HG02610 (cell line): ENCODE measurements around the gene MDK.

ENCODE experiments used
- ATAC-seq: cut with Tn5 transposase; IDR thresholded peaks from one replicate; pipeline ENCODE4 v1.9.1; 2021; ENCODE audit warnings: mild to moderate bottlenecking, moderate library complexity; ENCODE audit not compliant: unreplicated experiment

MDK gene

DNA sequence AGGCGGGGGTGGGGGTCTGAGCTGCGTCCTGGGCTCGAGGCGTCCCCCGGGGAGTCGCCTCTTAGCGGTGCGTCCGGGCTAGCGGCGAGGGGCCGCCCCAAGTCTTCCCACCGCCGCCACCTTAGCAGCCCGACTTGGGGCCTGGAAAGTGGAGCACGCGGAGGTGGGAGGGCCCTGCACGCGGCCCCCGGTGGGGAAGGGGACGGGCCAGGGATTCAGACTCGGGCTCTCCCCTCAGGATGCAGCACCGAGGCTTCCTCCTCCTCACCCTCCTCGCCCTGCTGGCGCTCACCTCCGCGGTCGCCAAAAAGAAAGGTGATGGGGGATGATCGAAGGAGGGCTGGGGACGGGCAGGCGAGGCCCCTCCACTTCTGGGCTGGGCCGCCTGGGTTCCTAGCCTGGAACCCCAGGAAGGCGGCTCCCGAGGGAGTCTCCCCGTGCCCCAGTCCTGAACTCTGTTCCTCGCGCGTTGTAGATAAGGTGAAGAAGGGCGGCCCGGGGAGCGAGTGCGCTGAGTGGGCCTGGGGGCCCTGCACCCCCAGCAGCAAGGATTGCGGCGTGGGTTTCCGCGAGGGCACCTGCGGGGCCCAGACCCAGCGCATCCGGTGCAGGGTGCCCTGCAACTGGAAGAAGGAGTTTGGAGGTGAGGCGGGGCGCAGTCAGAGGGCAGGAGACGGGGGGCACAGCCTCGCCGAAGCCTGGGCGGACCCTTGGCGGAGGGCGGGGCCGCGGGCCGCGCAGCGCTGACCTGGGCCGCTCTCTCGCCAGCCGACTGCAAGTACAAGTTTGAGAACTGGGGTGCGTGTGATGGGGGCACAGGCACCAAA, 563 bp downstream of the MDK start:
- ATAC-seq = no peak

DNA sequence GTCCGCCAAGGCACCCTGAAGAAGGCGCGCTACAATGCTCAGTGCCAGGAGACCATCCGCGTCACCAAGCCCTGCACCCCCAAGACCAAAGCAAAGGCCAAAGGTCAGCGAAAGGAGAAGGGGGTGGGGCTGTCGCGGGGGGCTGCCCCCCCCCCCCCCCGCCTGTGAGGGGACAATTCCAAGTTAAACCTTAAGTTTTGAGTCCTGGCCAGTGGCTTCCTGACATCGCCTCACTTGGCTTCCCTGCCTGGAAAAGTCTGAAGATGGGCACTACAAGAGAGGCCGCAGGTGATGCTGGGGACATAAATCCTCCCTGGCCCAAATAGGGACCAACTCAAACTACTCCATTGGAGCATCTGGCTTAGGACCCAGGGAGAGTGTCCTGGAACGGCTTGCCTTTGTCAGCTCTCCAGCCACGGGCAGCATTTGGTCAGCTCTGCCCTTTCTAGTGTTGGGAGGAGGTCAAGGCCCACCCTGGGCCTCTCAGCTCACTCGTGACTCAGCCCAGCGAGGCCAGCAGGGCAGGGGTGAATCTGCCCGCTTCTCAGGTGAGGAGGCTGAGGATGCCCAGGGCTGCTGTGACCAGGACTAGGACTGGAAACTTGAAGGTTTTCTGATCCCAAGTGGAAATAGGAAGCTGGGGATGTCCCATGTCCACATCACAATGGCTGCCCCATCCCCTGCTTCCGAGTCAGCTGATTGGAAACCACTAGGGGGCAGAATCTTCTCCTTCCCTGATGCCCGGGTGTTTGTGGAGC, 1.4 kb downstream of the MDK start:
- no peak for ATAC-seq

DNA sequence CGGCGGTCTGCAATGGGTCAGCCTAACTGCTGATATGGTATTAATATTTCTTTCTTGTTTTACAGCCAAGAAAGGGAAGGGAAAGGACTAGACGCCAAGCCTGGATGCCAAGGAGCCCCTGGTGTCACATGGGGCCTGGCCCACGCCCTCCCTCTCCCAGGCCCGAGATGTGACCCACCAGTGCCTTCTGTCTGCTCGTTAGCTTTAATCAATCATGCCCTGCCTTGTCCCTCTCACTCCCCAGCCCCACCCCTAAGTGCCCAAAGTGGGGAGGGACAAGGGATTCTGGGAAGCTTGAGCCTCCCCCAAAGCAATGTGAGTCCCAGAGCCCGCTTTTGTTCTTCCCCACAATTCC, 1.9 kb downstream of the MDK start:
- no peak for ATAC-seq

DNA sequence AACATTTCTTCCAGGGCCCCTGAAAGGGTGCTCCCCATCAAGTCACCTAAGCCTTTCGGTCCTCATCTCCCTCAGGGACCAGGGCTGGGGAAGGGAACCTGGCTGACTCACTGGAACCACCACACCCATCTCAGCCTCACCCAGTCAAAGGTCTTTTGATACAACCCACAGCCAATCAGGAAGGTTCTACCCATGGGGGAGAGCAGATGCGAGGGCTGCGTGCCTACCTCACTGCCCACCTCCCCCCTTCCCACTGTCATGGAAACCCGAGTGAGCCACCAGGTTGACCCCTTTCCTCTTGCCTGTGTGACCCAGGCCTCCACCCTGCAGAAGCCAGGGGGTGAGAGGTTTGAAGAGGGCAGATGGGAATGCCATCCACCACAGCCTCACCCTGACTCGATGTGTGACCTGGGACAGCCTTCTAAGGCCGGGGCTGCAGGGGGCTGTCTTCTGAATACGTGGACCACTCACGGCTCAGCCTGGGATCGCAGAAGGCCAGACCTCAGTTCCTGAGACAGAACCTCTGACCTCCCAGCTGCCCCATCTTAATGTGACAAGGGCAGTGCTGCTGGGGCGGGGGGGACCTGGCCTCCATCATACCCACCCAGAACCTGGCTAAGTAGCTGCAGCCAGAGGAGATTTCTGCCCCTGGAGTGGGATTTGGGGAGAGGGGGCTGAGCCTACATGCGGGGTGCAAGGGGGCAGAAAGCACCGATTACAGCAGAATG, 2.7 kb downstream of the MDK start:
- no peak for ATAC-seq

DNA sequence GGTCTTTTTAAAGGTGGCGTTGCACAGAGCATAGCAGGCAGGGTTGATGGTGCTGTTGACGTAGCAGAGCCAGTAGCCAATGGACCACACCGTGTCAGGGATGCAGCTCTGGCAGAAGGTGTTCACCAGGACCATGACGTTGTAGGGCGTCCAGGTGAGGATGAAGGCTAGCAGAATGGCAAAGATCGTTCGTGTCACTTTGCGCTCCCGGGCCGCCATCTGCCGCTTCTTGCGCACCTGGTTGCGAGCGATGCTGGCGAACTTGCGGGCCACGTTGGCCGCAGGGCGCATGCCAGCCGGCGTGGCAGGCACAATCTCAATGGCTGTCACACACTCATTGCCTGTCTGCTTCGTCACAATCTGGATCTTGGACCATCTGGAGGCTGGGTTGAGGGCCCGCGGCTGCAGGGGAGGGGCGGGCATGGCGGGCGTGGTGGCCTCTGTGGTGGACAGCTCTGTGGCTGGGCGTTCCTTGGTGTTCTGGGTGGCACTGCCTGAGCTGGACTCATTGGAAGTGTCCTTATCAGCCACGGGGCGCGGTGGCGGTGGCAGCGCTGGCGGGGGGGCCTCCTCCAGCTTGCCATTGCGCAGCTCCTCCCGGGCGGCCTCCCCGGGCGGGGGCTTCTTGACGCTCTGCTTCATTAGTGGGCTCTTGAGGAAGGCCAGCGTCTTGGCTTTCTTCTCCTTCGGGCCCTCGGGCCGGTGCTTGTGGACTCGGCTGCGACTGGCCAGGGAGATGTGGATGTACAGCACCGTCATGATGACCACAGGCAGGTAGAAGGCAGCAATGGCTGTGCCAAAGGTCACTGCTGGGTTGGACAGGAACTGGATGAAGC, 3.9 kb downstream of the MDK start:
- no peak for ATAC-seq

DNA sequence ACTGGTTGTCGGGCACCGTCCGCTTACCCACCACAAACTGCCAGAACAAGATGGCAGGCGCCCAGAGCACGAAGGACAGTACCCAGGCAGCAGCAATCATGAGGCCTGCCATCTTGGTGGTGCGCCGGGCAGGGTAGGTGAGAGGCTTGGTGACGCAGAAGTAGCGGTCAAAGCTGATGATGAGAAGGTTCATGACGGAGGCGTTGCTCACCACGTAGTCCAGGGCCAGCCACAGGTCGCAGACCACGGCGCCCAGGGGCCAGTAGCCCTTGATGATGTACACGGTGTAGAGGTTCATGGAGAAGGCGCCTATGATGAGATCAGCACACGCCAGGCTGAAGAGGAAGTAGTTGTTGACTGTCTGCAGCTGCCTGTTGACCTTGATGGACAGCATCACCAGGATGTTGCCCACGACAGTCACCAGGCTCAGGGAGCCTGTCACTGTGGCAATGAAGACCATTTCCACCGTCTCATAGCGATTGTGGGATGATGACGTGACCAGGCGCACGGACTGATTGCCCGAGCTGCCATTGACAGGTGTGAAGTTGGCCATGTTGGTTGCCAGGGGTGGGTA, 4.6 kb downstream of the MDK start:
- ATAC-seq = no peak

DNA sequence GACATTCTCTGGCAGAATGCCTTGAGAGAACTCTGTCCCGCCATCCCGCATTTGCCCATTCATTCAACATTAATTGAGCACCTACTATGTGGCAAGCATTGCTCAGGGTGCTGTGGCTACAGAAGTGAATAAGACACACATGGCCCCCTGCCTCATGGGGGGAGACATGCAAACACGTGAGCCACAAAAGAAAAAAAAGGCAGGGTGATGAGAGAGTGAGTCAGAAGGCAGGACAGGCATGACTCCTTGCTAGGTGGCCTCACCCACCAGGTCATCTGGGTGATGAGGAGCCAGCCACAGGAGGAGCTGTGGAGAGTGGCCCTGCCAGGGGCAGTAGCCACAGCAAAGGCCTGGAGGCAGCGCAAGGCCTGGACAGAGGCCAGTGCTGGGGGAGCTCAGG, 5.2 kb downstream of the MDK start:
- no peak for ATAC-seq

DNA sequence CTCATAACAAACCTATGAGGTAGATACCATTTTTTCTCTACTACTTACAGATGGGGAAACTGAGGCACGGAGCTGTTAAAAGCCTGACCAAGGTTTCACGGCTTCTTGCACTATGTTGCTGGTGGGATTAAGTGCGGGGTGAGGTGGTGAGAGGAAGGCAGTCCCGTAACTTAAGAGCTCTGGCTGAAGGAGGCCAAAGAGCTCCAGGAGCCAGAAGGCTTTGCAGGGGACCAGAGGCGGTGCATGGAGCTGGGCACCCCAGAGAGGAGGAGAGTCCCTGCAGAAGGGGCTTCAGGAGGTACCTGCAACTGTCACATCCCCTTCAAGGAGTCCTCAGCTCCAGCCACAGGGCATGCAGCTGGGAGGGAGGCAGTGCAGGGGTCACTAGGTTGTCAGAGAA, 6.0 kb downstream of the MDK start:
- no peak for ATAC-seq

DNA sequence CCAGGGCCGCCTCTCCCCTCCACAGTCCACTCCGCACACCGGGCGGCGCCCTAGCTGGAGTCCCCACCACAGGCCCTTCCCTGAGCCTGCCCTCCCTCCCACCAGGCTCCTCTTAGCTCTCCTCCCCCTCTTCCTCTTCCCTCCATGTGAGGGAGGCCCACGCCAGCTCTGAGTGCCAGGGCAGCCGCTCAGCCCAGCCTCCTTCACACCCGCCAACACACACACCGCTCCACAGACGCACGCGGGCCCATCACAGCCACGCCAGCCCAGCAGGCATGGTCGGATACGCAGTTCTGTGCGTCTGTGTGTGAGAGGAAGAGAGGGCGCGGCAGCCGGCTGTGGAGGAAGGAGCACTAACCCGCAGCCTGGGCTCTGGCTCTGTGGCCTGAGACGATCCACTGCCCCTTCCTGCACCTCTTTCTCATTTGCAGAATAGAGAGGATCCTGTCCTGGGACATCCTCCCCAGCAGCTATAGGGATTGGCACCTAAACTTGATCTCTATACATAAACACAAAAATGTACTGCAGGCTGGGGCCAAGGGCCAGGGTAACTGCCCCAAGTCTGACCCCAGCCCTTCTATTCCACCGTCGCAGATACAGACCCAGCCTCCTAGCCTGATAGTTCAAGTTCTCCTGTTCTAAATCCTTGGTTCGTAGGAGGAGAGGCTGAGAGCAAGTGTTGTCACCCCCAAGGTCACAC, 6.6 kb downstream of the MDK start:
- ATAC-seq = no peak

DNA sequence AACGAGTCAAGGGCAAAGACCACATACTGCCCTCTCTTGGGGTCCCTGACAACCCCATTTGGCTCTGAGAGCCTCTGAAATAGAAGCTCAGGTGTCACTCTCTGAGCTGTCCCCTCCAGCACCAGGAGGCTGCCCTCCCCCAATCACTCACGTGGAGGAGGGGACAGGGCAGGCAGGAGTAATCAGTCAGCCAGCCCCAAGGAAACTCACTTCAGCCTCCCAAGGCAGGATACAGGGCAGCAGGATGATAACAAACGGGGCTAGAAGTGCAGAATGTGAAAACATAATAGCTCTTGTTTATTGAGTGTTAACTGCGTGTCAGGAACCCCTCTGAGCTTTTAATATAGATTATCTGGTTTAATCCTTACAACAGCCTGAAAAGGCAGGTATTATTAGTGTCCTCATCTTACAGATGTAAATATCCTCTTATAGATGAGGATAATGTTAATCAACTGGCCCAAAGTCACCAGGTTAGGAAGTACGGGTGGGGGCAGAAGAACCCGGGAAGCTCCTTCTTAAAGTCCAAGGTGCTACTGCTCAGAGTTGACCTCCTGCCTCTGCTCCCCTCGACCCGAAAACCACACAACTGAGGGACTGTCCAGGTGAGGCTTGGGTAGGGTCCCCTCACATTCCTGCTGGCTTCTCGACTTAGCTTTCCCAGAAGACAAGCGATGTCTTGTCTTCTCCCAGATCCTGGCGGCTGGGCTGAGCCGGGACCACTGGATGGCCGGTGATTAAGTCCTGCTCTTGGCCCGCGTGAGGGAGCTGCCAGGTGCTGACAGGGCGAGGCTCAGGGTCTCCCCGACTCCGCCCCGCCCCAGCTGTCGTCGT, 7.4 kb downstream of the MDK start:
- no peak for ATAC-seq

DNA sequence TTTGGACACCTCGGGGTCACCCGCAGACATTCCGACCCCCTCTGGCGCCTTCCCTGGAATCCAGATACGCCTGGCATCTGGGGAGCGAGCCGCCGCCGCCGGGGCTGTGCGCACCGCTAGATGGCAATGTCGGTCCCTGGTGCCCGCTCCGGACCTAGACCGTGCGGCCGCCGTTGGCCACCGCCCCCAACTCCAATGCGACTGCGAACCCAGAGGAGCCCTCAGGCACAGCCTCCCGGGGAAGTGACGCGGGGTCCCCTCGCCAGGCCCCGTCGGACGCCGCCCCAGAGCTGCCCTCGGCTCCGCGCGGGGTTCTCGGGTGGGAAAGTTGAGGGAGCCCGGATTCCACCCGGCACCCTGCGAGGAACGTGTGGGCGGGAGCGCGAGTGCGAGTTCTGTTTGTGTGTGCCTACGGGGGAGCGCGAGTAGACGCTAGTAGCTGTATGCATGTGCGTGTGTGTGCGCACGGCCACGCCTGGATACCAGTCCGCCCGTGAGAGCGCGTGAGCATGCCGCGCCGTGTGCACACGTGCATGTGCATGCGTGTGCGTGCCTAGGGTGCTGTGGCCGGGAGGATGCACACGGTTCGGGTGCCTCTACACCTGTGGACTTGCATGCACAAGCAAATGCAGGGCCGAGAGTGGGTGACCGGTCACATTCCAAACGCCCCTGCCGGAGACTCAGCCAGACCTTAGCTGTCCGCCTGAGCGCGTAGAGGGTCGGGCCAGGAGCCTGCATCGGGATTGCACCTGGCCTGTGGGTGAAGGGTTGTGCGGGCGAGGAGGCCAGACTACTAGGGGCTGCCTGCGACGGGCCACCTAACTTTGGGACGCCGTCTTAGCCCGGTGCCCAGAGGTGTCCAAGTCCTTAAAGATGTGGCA, 8.2 kb downstream of the MDK start:
- ATAC-seq = peak; percentile 56

DNA sequence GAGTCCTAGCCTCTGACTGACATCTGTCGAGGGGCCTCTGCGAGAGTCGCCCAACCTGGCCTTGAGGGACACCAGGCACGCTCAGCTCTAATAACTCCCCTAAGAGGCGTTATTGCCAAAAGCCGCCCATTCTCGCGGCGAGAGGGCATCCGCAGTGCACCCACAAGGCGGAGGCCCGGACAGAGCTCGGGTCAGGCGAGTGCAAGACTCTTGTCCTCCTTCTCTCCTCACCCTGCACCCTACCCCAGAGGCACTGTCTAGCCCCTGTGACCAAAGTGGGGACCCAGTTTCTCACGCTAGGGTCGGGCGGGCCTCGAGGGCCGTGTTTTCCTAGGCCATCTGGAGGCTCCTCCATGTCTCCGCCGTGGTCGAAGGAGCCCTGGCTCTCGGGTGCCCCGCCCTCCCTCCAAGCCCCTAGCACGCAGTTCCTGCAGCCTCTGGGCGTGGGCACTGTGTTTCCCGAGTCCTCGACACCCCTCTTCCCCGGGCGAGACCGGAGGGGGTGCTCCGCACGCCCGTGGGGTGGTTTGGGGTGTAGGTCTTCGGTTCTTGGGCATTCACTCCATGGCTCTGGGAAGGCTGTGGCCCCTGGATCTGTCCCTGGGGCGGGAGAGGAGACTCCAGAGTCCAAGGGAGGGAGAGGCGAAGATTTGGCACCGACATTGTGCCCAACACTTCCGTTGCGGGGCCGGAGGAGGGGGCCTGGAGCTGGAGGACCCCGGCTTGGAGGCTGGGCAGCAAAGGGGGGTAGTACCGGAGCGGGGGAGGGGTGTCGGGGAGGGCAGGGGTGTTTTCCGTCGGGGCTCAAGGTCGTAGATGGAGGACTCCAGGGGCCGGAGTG, 9.1 kb downstream of the MDK start:
- ATAC-seq = no peak

DNA sequence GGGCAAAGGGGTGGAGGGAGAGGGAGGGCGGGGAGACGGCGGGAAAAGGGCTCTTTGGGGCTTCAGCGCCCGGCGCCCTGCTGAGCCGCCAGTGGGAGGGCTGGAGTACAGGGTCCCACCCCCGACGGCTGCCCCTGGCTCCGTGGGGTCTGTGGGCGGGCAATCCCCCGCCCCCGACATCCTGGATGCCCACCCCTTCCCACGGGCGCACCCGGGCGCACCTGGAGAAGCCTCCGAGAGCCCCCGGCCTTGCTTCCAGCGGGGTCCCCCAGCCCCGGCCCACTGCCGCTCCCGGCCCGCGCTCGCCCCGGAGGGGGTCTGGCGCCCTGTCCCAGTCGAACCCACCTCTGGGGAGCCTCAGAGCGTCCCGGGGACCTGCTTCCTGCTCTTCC, 9.7 kb downstream of the MDK start:
- ATAC-seq = no peak

DNA sequence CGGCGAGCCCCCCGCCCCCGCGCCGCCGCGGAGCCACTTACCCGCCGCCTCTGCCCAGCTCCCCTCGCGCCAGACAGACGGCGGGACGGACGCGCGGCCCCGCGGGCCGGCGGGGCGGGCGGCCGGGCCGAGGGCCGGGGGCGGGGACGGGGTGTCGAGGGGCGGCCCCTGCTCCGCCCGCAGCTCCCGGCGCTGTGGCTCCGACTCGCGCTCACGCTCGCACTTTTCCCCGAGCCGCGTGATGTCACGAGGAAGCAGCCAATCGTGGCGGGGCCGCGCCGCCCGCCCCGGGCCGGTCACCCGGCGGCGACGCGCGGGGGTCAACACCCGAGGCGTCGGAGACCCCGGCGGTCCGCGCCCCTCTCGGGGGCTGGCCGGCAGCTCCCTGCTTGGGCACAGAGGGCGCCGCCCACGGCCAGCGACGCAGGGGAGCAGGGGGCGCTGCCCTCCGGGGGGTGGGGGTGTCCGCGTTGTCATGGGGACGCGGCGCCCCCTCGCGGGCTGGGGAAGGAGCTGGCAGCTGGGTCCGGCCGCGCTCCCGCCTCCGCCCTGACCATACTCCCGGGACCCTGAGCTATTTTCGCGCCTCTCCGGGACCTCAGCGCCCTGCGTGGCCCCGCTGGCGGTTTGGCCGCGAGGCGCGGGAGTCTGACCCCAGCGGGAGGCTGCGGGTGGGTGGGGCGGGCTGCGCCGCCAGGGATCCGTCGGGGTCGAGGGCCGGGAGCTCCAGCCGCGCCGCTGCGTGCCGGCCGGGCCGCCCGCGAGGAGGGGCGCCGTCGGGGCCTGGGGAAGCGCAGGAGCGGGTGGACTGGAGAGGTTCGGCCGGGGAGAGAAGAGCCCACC, 10.3 kb downstream of the MDK start, which contains the start of gene CHRM4:
TSS of gene CHRM4 (minus strand) at position 199 of the 843 bp plus-strand sequence. CDS start 5,219 bp downstream, outside the sequence.
- no peak for ATAC-seq

DNA sequence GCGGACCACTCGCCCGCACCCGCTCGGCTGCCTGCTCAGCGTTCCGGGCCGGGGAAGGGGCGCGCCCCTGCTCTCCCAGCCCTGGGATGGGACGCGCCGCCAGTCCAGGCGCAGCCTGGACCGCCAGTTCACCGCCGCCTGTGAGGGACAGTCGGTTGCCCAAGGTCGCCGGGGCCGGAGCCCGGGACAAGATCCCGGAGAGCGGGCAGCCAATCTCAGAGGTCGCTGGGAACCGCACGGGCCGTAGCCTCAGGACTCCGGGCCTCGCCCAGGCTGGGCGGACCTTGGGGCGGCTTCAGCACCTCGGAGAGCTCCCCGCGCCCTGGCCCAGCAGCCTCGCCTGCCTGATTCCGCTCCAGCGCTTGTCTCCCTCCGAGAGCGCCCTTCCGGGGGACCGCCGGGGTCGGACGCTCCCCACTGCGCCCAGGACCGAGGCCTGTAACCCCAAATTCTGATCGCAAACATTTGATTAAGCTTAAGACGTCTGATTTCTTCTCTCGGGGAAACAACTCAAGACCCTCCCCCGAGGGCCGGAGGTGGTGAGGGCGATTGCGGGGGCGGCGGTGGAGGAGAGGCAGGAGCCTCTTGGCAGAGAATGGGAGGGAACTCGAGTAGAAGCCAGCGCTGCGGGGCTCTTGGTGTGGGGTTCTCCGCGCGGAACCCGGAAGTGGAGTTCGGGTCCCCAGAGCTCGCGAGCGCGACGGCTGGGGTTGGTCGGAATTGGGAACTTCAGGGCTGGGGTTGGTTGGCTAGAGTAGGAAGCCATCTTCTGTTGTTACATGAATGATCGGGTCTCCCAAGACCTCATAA, 11.2 kb downstream of the MDK start:
- ATAC-seq = peak; percentile 59
